Choroid plexus epithelial cell (primary cell): ENCODE measurements around the gene OR5B21.

Experiments used
- DNase-seq: peaks from one replicate; pipeline ENCODE4 v3.0.0-alpha.2; 2010; ENCODE audit warnings: low read depth
- H3K4me3 ChIP-seq: 2 replicates; pipeline ENCODE4 v1.5.1; 2011; ENCODE audit warnings: low read depth, mild to moderate bottlenecking, control low read depth, low read length, moderate library complexity
- TF ChIP-seq, protein P1 (sequence below): conservative IDR thresholded peaks from 2 replicates; pipeline ENCODE4 v1.5.1; 2011; ENCODE audit warnings: low read depth, mild to moderate bottlenecking, control low read depth, inconsistent platforms, low read length, moderate library complexity

OR5B21 gene

DNA sequence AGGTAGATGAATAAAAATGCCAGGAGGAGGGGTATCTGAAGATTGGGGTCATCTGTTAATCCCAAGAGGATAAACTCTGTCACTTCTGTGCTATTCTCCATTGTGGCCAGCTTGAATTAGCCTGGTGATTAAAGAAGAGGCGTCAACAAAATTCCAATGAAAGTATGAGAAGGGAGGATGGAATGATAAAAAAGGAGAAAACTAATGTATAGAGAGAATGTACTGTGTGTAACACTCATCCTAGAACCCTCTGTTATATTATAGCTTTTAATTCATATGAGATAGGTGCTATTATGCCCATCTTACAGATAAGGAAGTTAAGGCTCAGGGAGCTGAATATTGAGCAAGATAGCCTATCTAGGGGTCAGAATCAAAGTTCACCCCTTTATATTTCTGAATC is at the start of gene OR5B21:
TSS of gene OR5B21 (minus strand) at position 101 of the 400 bp plus-strand sequence. CDS start at position 101, 0 bp downstream.
- TF ChIP-seq, protein P1, sequence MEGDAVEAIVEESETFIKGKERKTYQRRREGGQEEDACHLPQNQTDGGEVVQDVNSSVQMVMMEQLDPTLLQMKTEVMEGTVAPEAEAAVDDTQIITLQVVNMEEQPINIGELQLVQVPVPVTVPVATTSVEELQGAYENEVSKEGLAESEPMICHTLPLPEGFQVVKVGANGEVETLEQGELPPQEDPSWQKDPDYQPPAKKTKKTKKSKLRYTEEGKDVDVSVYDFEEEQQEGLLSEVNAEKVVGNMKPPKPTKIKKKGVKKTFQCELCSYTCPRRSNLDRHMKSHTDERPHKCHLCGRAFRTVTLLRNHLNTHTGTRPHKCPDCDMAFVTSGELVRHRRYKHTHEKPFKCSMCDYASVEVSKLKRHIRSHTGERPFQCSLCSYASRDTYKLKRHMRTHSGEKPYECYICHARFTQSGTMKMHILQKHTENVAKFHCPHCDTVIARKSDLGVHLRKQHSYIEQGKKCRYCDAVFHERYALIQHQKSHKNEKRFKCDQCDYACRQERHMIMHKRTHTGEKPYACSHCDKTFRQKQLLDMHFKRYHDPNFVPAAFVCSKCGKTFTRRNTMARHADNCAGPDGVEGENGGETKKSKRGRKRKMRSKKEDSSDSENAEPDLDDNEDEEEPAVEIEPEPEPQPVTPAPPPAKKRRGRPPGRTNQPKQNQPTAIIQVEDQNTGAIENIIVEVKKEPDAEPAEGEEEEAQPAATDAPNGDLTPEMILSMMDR: no peak
- no peak within 1 kb of the TSS for H3K4me3 ChIP-seq
- DNase-seq: no peak

DNA sequence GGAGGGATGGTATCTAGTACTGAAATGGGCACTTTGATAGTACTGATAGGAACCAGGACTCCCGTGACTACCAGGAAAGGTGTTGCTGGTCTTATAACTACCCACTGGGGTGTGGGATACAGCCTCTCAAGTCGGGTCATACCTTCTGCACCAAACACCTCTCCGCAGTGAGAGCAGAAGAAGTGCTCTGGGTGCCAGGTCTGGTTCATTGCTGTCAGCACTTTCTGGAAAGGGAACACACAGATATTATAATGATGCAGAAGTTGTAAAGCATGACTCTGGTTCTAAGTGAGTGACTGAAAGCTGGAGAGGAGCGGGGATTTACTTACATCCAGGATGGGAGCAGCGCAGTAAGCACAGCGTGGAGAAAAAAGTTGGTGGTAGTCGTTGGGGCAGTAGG is 41.7 kb upstream of the OR5B21 start:
- no peak for DNase-seq
- H3K4me3 ChIP-seq: no peak overlapping the region
- TF ChIP-seq, protein P1: no peak

DNA sequence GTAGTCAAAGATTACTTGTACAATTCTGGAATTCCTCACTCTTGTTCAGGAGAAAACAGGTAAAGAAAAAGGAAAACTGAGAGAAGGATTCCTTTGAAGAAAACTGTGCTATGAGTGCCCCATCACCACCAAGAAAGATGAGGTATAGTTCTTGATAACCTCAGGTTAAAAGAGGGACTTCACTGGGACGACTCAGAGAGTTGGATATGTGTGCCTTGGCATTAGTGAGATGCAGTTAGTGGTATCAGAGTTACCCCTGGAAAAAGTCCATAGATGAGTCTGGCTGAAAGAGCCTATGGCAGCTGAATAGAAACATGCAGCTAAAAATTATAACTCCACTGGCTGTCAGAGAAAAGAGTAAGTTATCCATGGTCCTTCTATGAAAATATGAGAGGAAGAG is 38.9 kb upstream of the OR5B21 start:
- H3K4me3 ChIP-seq: no peak overlapping the region
- TF ChIP-seq, protein P1: no peak
- no peak for DNase-seq

DNA sequence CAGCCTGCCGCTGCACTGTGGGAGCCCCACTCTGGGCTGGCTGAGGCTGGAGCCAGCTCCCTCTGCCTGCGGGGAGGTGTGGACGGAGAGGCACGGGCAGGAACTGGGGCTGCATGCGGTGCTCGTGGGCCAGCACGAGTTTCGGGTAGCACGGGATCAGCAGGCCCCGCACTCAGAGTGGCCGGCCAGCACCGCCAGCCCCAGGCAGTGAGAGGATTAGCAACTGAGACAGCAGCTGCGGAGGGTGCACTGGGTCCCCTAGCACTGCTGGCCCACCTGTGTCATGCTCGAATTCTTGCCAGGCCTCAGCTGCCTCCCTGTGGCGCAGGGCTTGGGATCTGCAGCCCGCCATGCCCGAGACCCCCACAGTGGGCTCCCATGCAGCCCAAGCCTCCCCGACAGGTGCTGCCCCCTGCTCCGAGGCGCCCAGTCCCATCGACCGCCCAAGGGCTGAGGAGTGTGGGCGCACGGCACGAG is 24.0 kb upstream of the OR5B21 start:
- H3K4me3 ChIP-seq: no peak overlapping the region
- no peak for DNase-seq
- TF ChIP-seq, protein P1: no peak

DNA sequence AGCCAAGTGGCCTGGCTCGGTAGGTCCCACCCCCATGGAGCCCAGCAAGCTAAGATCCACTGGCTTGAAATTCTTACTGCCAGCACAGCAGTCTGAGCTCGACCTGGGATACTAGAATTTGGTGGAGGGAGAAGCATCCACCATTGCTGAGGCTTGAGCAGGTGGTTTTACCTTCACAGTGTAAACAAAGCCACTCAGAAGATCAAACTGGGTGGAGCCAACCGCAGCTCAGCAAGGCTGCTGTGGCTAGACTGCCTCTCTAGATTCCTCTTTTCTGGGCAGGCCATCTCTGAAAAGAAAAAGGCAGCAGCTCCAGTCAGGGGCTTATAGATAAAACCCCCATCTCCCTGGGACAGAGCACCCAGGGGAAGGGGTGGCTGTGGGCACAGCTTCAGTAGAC is 22.3 kb upstream of the OR5B21 start:
- no peak for DNase-seq
- TF ChIP-seq, protein P1: no peak
- no peak overlapping the region for H3K4me3 ChIP-seq

DNA sequence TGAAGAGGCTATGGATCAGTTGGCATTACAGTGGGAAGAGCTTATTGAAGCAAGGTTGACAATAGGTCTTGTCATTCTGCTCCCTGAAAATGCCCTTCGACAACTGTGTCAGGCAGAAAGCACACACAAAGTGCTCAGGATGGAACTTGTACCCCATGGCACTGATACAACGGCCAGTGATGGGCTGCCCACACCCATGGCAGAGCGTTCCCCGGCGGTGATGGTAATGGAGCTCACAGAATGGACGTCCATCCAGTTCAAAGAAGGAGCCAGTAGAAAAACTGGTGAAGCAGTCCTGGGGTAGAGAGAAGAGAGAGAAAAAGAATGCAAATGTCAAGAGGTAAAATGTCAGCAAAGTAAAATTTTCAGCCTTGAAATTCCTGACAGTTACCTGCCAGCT is 19.5 kb upstream of the OR5B21 start:
- no peak overlapping the region for H3K4me3 ChIP-seq

DNA sequence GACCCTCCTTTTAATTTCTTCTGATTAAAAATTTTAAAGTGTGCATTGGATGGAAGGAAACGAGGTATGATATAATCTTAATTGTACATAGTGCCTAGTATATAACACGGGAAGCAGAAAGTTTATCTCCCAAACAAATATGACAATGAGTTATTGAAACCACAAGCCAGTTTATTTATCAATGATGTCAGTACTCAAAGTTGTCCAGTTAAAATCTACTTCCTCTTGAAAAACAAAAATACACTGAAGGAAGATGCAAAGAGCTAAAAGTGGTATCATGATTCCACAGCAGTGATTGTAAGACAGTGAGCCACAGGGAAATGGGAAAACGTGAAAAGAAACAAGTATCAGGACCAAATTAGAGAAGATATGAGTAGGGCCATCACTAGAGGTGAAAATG is 18.8 kb upstream of the OR5B21 start:
- no peak for DNase-seq
- H3K4me3 ChIP-seq: no peak overlapping the region
- TF ChIP-seq, protein P1: no peak

More for the DNA sequence above, 19.5 kb upstream of the OR5B21 start:
- TF ChIP-seq, protein P1: no peak
- no peak for DNase-seq
